Mucosa of stomach (tissue), 1 donor: ENCODE results near the gene C1QTNF1.
"Not testable (repeated sequence)": the region's sequence is repeated elsewhere in the genome, so short reads cannot be mapped to it uniquely, and the experiment has no call there.

Experiments
- H3K27me3 ChIP-seq: one replicate; pipeline ENCODE4 v1.7.0; 2013; ENCODE audit warnings: mild to moderate bottlenecking, low read length; ENCODE audit not compliant: control insufficient read depth, insufficient read depth
- H3K36me3 ChIP-seq: one replicate; pipeline ENCODE4 v1.7.0; 2013; ENCODE audit warnings: low read length; ENCODE audit not compliant: control insufficient read depth, insufficient read depth
- H3K4me1 ChIP-seq: one replicate; pipeline ENCODE4 v1.7.0; 2013; ENCODE audit warnings: mild to moderate bottlenecking, low read length; ENCODE audit not compliant: control insufficient read depth, insufficient read depth
- H3K4me3 ChIP-seq: one replicate; pipeline ENCODE4 v1.7.0; 2013; ENCODE audit warnings: low read length
- H3K9ac ChIP-seq: one replicate; pipeline ENCODE4 v1.7.0; 2013; ENCODE audit warnings: mild to moderate bottlenecking, low read length, moderate library complexity
- H3K9me3 ChIP-seq: one replicate; pipeline ENCODE4 v1.7.0; 2013; ENCODE audit warnings: mild to moderate bottlenecking, low read length, moderate library complexity; ENCODE audit not compliant: control insufficient read depth
- donor health status: Pancreatic carcinoma.

The C1QTNF1 gene

GRCh38 chr17:79024901-79025737 is 1.1 kb downstream of the C1QTNF1 start:
- Histone ChIP-seq H3K9me3 (no peaks in the 10 kb centered on the region), H3K27me3 (peaks cover 43% of the 10 kb centered on the region), H3K9ac (peak overlapping the region; percentile 20), H3K36me3 (no peaks in the 10 kb centered on the region), H3K4me3 (peak overlapping the region; percentile 27), H3K4me1 (peaks cover 73% of the 10 kb centered on the region)

GRCh38 chr17:79026376-79027273 is 2.7 kb downstream of the C1QTNF1 start:
- Histone ChIP-seq H3K4me1 (peaks cover 64% of the 10 kb centered on the region), H3K9ac (no peak overlapping the region), H3K9me3 (no peaks in the 10 kb centered on the region), H3K36me3 (no peaks in the 10 kb centered on the region), H3K27me3 (peaks cover 43% of the 10 kb centered on the region), H3K4me3 (no peak overlapping the region)

- Histone ChIP-seq H3K27me3 (peaks cover 43% of the 10 kb centered on the region), H3K4me3 (no peak overlapping the region), H3K9me3 (no peaks in the 10 kb centered on the region), H3K9ac (no peak overlapping the region), H3K4me1 (peaks cover 61% of the 10 kb centered on the region), H3K36me3 (no peaks in the 10 kb centered on the region)
Measured at GRCh38 chr17:79027274-79027924, 3.4 kb downstream of the C1QTNF1 start.

- Histone ChIP-seq H3K9ac (no peak overlapping the region), H3K36me3 (no peaks in the 10 kb centered on the region), H3K27me3 (peaks cover 43% of the 10 kb centered on the region), H3K4me3 (no peak overlapping the region), H3K4me1 (peaks cover 55% of the 10 kb centered on the region), H3K9me3 (no peaks in the 10 kb centered on the region)
Measured at GRCh38 chr17:79027925-79028491, 4.0 kb downstream of the C1QTNF1 start.

- H3K4me3 ChIP-seq, result no peak overlapping the region
- peaks cover 38% of the 10 kb centered on the region for H3K27me3 ChIP-seq
- H3K9me3 ChIP-seq, result no peaks in the 10 kb centered on the region
- H3K4me1 ChIP-seq, result peaks cover 49% of the 10 kb centered on the region
- no peak overlapping the region for H3K9ac ChIP-seq
- H3K36me3 ChIP-seq, result no peaks in the 10 kb centered on the region
Measured at GRCh38 chr17:79028496-79029326, 4.7 kb downstream of the C1QTNF1 start.

- H3K27me3 ChIP-seq, result peaks cover 31% of the 10 kb centered on the region
- peaks cover 53% of the 10 kb centered on the region for H3K4me1 ChIP-seq
- no peaks in the 10 kb centered on the region for H3K36me3 ChIP-seq
- H3K4me3 ChIP-seq, result no peak overlapping the region
- H3K9me3 ChIP-seq, result no peaks in the 10 kb centered on the region
- H3K9ac ChIP-seq, result no peak overlapping the region
Measured at GRCh38 chr17:79029327-79030009, 5.5 kb downstream of the C1QTNF1 start.

- not testable (repeated sequence) for H3K4me3 ChIP-seq, H3K9me3 ChIP-seq, H3K9ac ChIP-seq, H3K36me3 ChIP-seq
- Histone ChIP-seq H3K4me1 (peaks cover 46% of the 10 kb centered on the region), H3K27me3 (peaks cover 21% of the 10 kb centered on the region)
Measured at GRCh38 chr17:79030636-79031035, 6.7 kb downstream of the C1QTNF1 start.

- H3K9me3 ChIP-seq, result no peaks in the 10 kb centered on the region
- H3K4me1 ChIP-seq, result peaks cover 34% of the 10 kb centered on the region
- no peaks in the 10 kb centered on the region for H3K36me3 ChIP-seq
- no peak overlapping the region for H3K9ac ChIP-seq
- peaks cover 19% of the 10 kb centered on the region for H3K27me3 ChIP-seq
- H3K4me3 ChIP-seq, result no peak overlapping the region
Measured at GRCh38 chr17:79031996-79032875, 8.3 kb downstream of the C1QTNF1 start.

- peaks cover 25% of the 10 kb centered on the region for H3K4me1 ChIP-seq
- no peak overlapping the region for H3K4me3 ChIP-seq
- H3K9ac ChIP-seq, result no peak overlapping the region
- H3K36me3 ChIP-seq, result no peaks in the 10 kb centered on the region
- peaks cover 10% of the 10 kb centered on the region for H3K27me3 ChIP-seq
- H3K9me3 ChIP-seq, result no peaks in the 10 kb centered on the region
Measured at GRCh38 chr17:79033046-79033616, 9.2 kb downstream of the C1QTNF1 start.
